Nephron progenitor cell (in vitro differentiated cells): ENCODE results near the gene OR8G1.
"Not testable (repeated sequence)": the region's sequence is repeated elsewhere in the genome, so short reads cannot be mapped to it uniquely, and the experiment has no call there.

Experiments used
- DNase-seq: peaks from one replicate; pipeline ENCODE4 v3.0.0; 2021
- H3K27ac Mint-ChIP-seq: 2 replicates; pipeline ENCODE4 v1.8.0; 2021; ENCODE audit warnings: mild to moderate bottlenecking, moderate library complexity, mixed read lengths
- H3K27me3 Mint-ChIP-seq: 2 replicates; pipeline ENCODE4 v1.8.0; 2021; ENCODE audit warnings: mild to moderate bottlenecking, low read depth, mixed read lengths; ENCODE audit not compliant: poor library complexity
- H3K36me3 Mint-ChIP-seq: 2 replicates; pipeline ENCODE4 v1.8.0; 2021; ENCODE audit warnings: low read depth, mixed read lengths
- H3K4me1 Mint-ChIP-seq: 2 replicates; pipeline ENCODE4 v1.8.0; 2021; ENCODE audit warnings: mixed read lengths
- H3K4me3 Mint-ChIP-seq: 2 replicates; pipeline ENCODE4 v1.8.0; 2021; ENCODE audit warnings: mild to moderate bottlenecking, moderate library complexity, mixed read lengths
- H3K9me3 Mint-ChIP-seq: 2 replicates; pipeline ENCODE4 v1.8.0; 2021; ENCODE audit warnings: mild to moderate bottlenecking, moderate library complexity, mixed read lengths
- CTCF ChIP-seq: fragments of 200-600 bp; sonication (generic); IDR thresholded peaks from 2 replicates; pipeline ENCODE4 v1.5.0; 2021; ENCODE audit warnings: antibody characterized with exemption

OR8G1 gene

GRCh38 chr11:124222407-124222806, 18.5 kb upstream of the OR8G1 start:
- no peaks in the 10 kb centered on the region for H3K9me3 Mint-ChIP-seq
- no peak overlapping the region for H3K27ac Mint-ChIP-seq
- no peak overlapping the region for H3K4me3 Mint-ChIP-seq
- peaks cover 16% of the 10 kb centered on the region for H3K27me3 Mint-ChIP-seq
- no peak for DNase-seq
- H3K4me1 Mint-ChIP-seq, result no peaks in the 10 kb centered on the region
- TF ChIP-seq CTCF, result no peak
- no peaks in the 10 kb centered on the region for H3K36me3 Mint-ChIP-seq

GRCh38 chr11:124224618-124225423, 16.1 kb upstream of the OR8G1 start:
- not testable (repeated sequence) for H3K9me3 Mint-ChIP-seq, DNase-seq, H3K27ac Mint-ChIP-seq, H3K36me3 Mint-ChIP-seq, H3K4me3 Mint-ChIP-seq, H3K4me1 Mint-ChIP-seq
- H3K27me3 Mint-ChIP-seq, result peaks cover 11% of the 10 kb centered on the region

GRCh38 chr11:124225471-124225870, 15.4 kb upstream of the OR8G1 start:
- H3K9me3 Mint-ChIP-seq, result no peaks in the 10 kb centered on the region
- H3K4me1 Mint-ChIP-seq, result no peaks in the 10 kb centered on the region
- H3K27ac Mint-ChIP-seq, result no peak overlapping the region

GRCh38 chr11:124233376-124233775, 7.5 kb upstream of the OR8G1 start:
- H3K27ac Mint-ChIP-seq, result no peak overlapping the region
- no peak for DNase-seq
- H3K4me3 Mint-ChIP-seq, result no peak overlapping the region
- no peaks in the 10 kb centered on the region for H3K27me3 Mint-ChIP-seq
- no peaks in the 10 kb centered on the region for H3K36me3 Mint-ChIP-seq
- TF ChIP-seq CTCF, result no peak
- H3K9me3 Mint-ChIP-seq, result no peaks in the 10 kb centered on the region
- no peaks in the 10 kb centered on the region for H3K4me1 Mint-ChIP-seq

More at GRCh38 chr11:124225471-124225870, 15.4 kb upstream of the OR8G1 start:
- Mint-ChIP-seq H3K36me3 (no peaks in the 10 kb centered on the region), H3K4me3 (no peak overlapping the region), H3K27me3 (peaks cover 11% of the 10 kb centered on the region)
- DNase-seq, result no peak
- TF ChIP-seq CTCF, result no peak

GRCh38 chr11:124238512-124238911, 2.4 kb upstream of the OR8G1 start:
- no peak for DNase-seq
- H3K4me1 Mint-ChIP-seq, result no peaks in the 10 kb centered on the region
- no peak overlapping the region for H3K27ac Mint-ChIP-seq
- peaks cover under 1% of the 10 kb centered on the region for H3K27me3 Mint-ChIP-seq
- no peaks in the 10 kb centered on the region for H3K9me3 Mint-ChIP-seq
- no peak overlapping the region for H3K4me3 Mint-ChIP-seq
- no peak for TF ChIP-seq CTCF
- no peaks in the 10 kb centered on the region for H3K36me3 Mint-ChIP-seq

- H3K4me1 Mint-ChIP-seq, H3K36me3 Mint-ChIP-seq, H3K4me3 Mint-ChIP-seq, H3K27ac Mint-ChIP-seq, DNase-seq, H3K27me3 Mint-ChIP-seq, H3K9me3 Mint-ChIP-seq: not testable (repeated sequence)
These were observed 9.0 kb downstream of the OR8G1 start for GRCh38 chr11:124249869-124250268.

- Mint-ChIP-seq H3K27ac (no peak within 1 kb of the TSS), H3K4me1 (no peaks in the 10 kb centered on the region), H3K9me3 (no peaks in the 10 kb centered on the region), H3K4me3 (no peak within 1 kb of the TSS), H3K36me3 (no peaks in the 10 kb centered on the region), H3K27me3 (peaks cover 13% of the 10 kb centered on the region)
- no peak for DNase-seq
- no peak for TF ChIP-seq CTCF
These were observed 15.2 kb downstream of the OR8G1 start, which contains the start of gene OR8G5 for GRCh38 chr11:124256076-124256475. OR8G5 (plus strand) TSS chr11:124256376; CDS start chr11:124264932, 8,556 bp downstream.

- not testable (repeated sequence) for H3K27me3 Mint-ChIP-seq
These were observed 24.1 kb downstream of the OR8G1 start for GRCh38 chr11:124265041-124265440.

GRCh38 chr11:124270886-124271285, 30.0 kb downstream of the OR8G1 start:
- peak overlapping the region; percentile 7 for H3K27ac Mint-ChIP-seq
- not testable (repeated sequence) for H3K27me3 Mint-ChIP-seq, H3K9me3 Mint-ChIP-seq, H3K4me3 Mint-ChIP-seq, H3K4me1 Mint-ChIP-seq, DNase-seq, H3K36me3 Mint-ChIP-seq

More at GRCh38 chr11:124265041-124265440, 24.1 kb downstream of the OR8G1 start:
- not testable (repeated sequence) for H3K36me3 Mint-ChIP-seq, H3K4me1 Mint-ChIP-seq, H3K4me3 Mint-ChIP-seq, H3K27ac Mint-ChIP-seq, DNase-seq, H3K9me3 Mint-ChIP-seq
